Head of caudate nucleus (tissue), 42 donors: ENCODE measurements around the gene ACBD4.

Experiments used
- DNase-seq, 42 donors: peaks; one replicate each; pipeline versions ENCODE4 v3.0.0 to v3.0.0-alpha.2; 2020 to 2021; ENCODE audit warnings: mixed read lengths in 7 of 42
- intact Hi-C: fragments of 100-400 bp; cut with DNase I; formaldehyde crosslinking; loops from one replicate; pipeline ENCODE4 v1.15.0; 2022

The ACBD4 gene

DNA sequence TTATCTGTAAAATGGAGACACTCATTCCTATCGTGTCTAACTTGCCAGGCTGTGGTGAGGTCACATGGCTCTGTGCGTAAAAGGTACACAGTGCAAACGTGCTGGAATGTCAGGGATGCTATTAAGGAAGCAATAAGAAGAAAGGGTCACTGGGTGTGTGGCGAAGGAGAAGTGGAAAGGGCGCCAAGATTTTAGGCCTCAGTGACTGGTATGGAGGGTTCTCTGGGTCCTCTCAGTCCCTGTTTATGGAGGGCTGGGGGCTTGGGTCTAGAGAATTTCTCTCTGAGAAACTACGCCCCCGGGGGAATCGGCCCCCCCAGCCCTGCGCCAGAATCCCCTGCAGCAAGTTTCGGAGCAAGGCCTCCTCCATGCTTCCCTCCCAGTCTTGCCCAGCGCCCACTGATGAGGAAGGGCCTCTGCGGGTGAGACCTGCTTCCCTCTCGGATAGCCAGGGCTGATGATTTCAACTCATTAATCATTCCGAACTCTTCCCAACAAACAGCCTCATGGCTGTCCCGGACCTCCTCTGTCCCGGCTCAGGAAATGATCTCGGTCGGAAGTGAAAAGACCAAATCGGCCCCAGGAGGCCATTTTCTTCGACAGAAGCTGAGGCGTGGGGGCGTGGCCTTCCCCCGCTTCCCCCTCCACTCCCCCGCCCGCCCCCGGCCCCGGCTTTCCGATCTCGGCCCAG, 11.5 kb downstream of the ACBD4 start:
- intact Hi-C loops = no loop called here
- DNase-seq = peak in 9 of 42 donors; percentile 20 to 62 (median 30)

- DNase-seq = peak; percentile 66 to 91 (median 80)
- intact Hi-C loops = no loop called here
Measured at GRCh38 chr17:45147581-45148182, 12.2 kb downstream of the ACBD4 start.

GRCh38 chr17:45148183-45149036, 12.9 kb downstream of the ACBD4 start, which contains the start of gene HEXIM1:
HEXIM1 (plus strand) TSS chr17:45148475; CDS start chr17:45149191, 716 bp downstream.
- DNase-seq = peak; percentile 98 to 100 (median 99)
- intact Hi-C loops = no loop called here

- DNase-seq = peak; percentile 58 to 93 (median 87)
- intact Hi-C loops = no loop called here
Measured at GRCh38 chr17:45149037-45149668, 13.7 kb downstream of the ACBD4 start.

DNA sequence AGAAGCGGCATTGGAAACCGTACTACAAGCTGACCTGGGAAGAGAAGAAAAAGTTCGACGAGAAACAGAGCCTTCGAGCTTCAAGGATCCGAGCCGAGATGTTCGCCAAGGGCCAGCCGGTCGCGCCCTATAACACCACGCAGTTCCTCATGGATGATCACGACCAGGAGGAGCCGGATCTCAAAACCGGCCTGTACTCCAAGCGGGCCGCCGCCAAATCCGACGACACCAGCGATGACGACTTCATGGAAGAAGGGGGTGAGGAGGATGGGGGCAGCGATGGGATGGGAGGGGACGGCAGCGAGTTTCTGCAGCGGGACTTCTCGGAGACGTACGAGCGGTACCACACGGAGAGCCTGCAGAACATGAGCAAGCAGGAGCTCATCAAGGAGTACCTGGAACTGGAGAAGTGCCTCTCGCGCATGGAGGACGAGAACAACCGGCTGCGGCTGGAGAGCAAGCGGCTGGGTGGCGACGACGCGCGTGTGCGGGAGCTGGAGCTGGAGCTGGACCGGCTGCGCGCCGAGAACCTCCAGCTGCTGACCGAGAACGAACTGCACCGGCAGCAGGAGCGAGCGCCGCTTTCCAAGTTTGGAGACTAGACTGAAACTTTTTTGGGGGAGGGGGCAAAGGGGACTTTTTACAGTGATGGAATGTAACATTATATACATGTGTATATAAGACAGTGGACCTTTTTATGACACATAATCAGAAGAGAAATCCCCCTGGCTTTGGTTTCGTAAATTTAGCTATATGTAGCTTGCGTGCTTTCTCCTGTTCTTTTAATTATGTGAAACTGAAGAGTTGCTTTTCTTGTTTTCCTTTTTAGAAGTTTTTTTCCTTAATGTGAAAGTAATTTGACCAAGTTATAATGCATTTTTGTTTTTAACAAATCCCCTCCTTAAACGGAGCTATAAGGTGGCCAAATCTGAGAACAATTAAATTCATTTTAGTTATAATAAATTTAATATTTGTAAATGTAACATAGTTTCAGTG, 14.5 kb downstream of the ACBD4 start:
- peak in 41 of 42 donors; percentile 47 to 84 (median 67) for DNase-seq
- intact Hi-C loops = loop anchor here (1.0 to 5.0 kb wide), 2 partner anchors 10 to 47 kb away; no protein-coding TSS in a partner anchor

DNA sequence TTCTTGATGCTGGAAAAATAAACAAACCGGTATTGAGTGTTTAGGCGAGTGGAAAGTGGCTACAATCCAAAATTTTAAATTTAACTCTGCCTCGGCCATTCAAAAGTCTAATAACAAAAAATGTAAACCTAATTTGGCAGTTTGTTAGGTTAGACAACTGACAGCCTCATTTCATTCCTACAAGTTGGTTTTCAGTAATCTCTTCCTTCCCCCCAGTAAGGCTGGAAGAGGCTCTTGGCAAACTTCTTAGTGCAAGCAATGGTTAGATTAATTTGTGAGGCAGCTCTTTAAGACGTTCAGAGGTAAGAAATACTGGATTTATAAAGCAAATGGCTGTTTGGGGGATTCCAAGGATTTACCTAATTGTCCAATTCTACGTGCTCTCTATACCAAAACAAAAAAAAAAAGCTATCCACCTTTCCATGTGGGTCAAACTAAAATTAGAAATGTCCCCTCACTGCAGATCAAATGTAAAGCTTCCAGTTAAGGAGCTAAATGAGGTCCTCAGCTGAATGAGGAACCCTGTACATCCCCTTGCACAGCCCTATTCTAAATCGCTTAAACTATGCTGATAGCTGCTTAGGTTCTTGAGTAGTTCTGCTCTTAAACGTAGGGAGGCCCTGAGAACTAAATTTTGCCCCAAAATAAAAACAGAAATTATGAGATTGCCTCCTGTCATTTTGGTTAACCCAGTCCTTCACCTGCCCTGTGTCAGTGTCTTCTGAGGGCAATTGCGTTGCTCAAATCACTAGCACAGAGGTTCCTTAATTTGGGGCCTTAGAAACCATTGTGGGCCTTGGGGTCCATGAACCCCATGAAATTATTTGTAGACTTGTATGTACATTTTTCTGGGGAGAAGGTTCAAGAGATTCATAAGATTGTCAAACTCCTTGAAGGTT, 15.7 kb downstream of the ACBD4 start:
- intact Hi-C loops = loop anchor here (1.0 to 5.0 kb wide), 2 partner anchors 9 to 46 kb away; no protein-coding TSS in a partner anchor
- no peak for DNase-seq

- intact Hi-C loops = no loop called here
- no peak for DNase-seq
Measured at GRCh38 chr17:45155029-45155428, 19.5 kb downstream of the ACBD4 start.

DNA sequence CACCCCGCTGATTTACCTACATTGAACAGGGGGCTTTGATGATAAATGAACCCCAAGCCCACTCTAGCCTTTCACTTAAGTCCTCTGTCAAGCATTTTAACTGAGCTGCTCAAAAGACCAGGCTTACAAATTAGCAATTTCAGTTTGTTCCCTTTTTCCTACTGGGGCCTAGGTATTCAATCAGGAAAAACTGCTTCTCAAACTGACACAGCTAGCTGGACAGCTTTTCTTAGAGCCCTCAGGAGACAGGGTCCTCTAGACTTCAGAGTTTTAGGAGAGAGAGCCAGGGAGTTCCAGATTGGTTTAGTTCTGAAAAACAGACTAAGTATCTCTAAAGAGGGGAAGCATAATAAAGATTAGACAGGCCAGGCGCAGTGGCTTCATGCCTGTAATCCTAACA, 20.0 kb downstream of the ACBD4 start:
- intact Hi-C loops = no loop called here
- no peak for DNase-seq

- DNase-seq = no peak
- intact Hi-C loops = no loop called here
Measured at GRCh38 chr17:45156242-45156641, 20.8 kb downstream of the ACBD4 start.

DNA sequence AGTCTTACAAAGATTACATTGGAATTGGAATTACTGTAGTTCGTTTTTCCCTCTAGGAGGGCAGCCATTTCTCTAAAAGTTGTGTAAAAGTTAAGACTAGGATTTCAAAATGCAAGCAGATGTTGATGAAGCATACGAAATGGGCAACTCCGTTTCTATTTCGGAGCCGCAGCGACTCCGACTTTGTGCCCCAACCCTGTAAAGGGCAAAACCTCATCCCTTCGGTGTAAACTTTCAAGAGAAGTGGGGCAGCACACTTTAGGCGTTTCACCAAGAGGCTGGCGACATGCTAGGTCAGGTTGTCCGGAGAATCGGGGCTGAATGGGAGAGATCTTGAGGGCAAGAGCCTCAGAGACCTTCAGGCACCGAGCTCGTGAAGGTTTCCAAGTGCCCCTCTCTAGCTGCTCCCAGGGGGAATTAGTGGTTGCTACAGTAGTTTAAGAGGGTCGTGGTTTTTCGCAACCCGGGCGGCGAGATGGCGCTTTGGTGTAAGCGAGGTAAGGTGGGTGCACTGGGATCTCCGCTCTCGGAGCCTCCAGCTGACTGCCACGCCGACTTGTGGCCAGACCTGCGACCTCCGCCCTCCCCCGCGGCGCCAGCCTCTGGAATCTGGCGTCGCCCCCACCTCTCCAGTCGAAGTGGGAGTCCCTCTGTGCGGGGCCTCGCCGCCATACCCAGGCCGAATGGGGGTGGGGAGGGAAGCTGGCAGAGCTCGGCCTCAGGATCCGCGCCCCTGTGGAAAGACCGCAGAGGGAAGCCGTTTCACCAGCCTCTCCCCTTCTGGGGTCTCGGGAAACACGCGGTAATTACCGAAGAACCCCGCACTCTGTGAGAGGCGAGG, 25.2 kb downstream of the ACBD4 start:
- DNase-seq = peak in 41 of 42 donors; percentile 36 to 87 (median 74)
- intact Hi-C loops = loop anchor here (1.0 to 5.0 kb wide), 2 partner anchors 10 to 157 kb away; partner anchors contain the start of gene MAP3K14

- intact Hi-C loops = loop anchor here (5.0 kb wide), 1 partner anchor 156 kb away; the partner anchor contains the start of gene MAP3K14
- peak; percentile 97 to 100 (median 99) for DNase-seq
Measured at GRCh38 chr17:45161288-45162024, 26.0 kb downstream of the ACBD4 start, which contains the start of gene HEXIM2. HEXIM2 (plus strand) TSS chr17:45161875; CDS start chr17:45162794, 919 bp downstream.

- intact Hi-C loops = loop anchor here (5.0 kb wide), 1 partner anchor 155 kb away; the partner anchor contains the start of gene MAP3K14
- peak in 11 of 42 donors; percentile 16 to 49 (median 26) for DNase-seq
Measured at GRCh38 chr17:45162025-45162687, 26.7 kb downstream of the ACBD4 start.

- DNase-seq = no peak
- intact Hi-C loops = loop anchor here (5.0 kb wide), 1 partner anchor 152 kb away; the partner anchor contains the start of gene MAP3K14
Measured at GRCh38 chr17:45164734-45165269, 29.3 kb downstream of the ACBD4 start.
